HG02798 (cell line): ENCODE results near the gene OR10V1.

Experiments
- ATAC-seq: cut with Tn5 transposase; IDR thresholded peaks from one replicate; pipeline ENCODE4 v1.9.1; 2021; ENCODE audit warnings: mild to moderate bottlenecking; ENCODE audit not compliant: unreplicated experiment, poor library complexity

Gene OR10V1, protein sequence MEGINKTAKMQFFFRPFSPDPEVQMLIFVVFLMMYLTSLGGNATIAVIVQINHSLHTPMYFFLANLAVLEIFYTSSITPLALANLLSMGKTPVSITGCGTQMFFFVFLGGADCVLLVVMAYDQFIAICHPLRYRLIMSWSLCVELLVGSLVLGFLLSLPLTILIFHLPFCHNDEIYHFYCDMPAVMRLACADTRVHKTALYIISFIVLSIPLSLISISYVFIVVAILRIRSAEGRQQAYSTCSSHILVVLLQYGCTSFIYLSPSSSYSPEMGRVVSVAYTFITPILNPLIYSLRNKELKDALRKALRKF

DNA sequence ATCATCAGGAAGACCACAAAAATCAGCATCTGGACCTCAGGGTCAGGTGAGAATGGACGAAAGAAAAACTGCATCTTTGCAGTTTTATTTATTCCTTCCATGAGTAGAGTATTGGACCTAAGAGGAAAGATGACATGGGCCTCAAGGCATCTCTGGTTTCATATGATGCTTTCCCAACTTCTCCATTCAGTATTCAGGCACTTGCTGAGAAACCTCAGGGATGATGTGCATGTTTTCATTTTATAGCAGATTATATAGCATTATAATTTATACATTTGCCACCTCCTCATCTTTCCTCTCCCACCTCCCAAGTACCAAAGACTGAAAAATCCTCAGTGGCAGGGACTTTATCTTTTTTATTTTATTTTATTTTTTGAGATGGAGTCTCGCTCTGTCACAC is at the start of gene OR10V1:
Gene OR10V1 (minus strand): TSS at position 101 of the 400 bp plus-strand sequence. CDS start 0 bp downstream, at position 101.
- ATAC-seq, result no peak

DNA sequence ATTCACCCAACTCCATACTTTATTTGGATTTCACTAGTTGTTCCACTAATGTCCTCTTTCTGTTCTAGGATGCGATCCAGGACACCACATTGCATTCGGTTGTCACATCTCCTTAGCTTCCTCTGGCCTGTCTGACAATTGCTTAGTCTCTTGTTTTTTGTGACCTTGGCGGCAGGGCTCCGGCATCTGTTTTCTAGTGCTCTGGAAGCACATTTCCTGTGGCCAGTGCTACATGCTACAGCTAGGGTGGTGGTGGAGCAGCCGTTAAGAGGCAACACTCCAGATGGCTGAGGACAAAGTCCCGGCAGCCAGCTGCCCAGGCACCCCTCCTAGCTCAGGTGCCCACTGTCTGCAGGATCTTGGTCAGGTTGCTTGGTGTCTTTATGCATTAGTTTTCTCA is 48.3 kb upstream of the OR10V1 start:
- no peak for ATAC-seq

DNA sequence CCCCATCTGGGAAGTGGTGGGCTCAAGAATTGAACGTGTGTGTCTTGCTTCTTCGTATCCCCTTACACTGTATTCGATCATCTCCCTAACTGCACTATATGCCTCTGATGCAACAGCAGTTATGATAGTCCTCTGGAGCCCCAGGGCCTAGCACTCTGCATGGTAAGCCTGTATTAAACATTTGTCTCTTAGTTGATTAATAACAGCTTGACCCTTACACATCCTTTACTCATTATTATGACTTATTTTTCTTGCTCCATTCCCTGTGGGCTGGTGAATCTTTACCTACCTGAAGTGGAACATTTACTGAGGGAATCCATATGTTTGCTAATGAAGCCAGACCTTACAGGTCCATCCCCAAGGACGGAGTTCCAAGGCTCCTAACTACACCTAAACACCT is 47.1 kb upstream of the OR10V1 start:
- no peak for ATAC-seq

DNA sequence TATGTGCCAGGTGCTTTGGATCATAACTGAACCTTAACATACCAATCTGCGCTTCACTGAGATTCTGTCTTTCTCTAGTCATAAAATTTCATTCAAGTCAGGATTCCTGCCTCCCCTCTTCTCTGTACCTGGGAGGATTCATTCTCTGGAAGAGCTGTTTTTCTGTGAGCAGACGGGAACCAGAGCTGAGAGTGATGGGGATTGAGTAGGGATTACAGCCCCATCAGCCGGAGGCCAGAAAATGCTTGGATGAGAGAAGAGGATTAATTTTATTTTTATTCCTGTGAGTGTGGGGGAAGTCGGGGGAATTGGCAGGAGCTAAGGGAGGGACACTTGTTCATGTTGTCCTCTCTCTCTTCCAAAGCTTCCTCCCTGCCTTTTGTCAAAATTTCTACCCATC is 46.3 kb upstream of the OR10V1 start:
- ATAC-seq, result no peak

DNA sequence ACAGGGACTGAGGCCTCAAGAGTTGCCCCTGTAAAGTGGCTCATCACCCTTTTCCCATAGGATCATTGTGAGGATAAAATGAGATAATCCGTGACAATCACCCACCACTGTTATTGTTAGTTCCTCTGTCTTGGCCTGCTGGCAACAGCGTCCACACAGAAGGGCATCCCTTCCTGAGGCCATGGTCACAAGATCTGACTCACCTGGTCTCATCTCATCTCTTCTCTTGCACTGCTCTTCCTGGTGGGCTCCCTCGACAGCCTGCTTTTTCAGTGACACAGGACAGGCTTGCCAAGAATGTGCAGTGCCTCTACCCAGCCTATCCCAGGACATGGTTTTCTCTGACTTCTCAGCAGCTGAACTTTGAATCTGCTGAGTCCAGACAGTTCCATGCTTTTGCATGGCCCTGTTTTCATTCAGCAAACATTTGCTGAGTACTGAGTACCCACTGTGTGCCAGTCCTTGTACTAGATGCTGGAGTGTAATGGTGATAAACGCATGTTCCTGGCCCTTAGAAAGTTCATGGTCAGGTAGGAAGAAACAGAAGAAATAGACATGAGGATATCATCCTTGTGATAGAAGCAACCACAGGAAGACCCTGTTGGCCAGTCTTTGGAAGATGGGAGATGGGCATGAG is 44.9 kb upstream of the OR10V1 start:
- ATAC-seq, result no peak

DNA sequence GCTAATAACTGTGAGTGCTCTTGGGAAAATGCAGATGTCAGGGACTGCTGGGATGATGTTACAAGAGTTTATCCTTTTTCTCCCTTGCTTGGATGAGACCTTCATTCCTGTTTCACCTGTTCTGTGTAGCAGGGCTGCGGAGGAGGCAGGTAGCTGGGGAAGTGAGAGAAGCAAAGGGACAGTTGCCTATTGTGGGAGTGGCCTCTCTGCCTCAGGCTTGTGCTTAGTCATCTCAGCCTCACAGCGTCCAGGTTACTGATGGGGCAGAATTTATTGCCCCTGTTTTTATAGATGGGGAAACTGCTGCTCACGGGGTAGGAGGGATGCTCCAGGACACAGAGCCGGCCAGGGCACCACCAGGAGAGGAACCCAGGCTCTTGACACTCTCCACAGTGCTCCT is 43.2 kb upstream of the OR10V1 start:
- ATAC-seq, result no peak

DNA sequence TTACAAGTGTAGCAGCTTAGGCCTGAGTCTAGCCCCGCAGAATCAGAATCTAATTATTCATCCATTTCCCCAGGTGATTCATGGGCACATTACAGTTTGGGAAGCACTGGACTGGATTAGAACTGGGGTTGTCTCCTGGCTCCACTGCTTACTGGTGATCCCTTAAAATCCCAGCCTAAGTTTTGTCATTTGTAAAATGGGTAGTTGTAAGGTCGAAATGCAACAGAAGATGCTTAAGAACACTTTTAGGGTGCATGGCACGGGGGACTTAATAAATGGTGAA is 42.9 kb upstream of the OR10V1 start:
- no peak for ATAC-seq

DNA sequence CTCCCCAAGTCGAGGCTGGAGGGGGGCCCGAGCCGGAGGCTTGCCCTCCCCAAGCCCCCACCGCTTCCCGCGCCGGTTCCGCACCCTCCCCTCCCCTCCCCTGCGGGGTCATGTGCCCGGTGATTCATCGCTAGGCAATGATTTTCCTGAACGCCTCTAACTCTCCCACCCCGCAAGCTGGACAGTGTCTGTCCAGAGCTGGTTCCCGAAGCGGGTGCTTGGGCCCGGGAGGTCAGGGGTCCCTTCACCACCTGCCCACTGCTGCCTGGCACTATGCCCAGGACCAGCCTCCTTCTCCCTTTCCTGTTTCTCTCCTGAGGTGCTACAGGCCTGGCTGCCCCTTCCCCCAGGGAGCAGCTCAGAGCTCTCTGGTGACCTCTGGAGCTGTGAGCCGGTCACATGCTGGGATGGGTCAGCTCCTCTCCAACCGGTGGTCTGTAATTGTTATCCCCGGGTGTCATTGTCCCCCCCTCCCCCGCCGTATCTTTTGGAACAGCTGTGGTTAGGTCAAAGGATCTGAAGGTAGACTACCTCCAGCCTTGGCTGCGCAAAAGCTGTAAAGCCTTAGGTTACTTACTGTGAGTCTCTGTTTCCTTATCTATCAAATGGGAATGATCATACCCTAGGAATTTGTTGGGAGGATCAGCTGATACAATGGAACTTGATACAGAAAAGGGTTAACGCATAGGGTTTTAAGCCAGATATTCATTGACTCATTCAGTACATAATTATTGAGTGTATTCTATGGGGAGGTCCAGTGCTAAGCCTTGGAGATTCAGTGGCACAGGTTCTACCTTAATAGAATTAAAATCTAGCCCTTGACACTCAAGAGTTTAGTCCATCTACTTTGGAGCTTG is 42.3 kb upstream of the OR10V1 start:
- no peak for ATAC-seq

DNA sequence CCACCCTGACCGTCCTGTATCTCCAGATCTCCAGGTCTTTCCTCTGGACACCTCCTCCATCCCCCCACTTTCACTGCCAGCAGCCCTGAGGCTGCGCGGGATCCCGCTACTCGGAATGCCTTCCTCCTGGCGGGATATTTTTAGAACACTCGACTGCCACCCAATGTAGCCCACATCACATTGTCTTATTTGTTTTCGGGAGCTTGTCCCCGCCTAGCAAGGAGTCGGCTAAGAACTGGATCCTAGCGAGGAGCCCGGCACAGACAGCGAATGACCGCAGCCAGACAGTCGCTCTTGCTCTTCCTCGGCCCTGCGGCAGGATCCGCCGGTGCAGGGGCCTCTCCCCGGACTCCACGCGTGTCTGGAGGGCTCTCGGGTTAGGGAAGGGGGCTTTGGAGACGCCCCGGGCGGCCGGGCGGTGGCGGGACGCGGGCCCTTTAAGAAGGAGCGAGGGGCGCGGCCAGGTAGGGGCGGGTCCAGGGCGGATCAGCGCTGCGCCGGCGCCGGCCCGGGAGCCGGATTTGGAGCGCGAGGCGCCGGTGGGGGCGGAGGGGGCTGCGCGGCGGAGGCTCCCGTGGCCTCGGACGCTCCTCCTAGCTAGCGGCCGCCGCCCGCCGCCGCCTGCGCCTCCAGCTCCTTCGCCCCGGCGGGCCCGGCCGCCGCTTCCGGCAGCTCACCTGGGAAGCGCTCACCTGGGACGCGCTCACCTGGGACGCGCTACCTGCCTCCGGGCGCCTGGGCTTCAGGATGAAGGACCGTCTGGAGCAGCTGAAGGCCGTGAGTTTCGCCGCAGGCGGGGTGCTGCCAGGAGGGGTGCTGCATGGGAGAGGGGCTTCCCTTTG is 41.4 kb upstream of the OR10V1 start, which contains the start of gene STX3:
Gene STX3 (plus strand): TSS at position 518 of the 842 bp plus-strand sequence. CDS start 230 bp downstream, at position 748.
- ATAC-seq, result peak; percentile 80

DNA sequence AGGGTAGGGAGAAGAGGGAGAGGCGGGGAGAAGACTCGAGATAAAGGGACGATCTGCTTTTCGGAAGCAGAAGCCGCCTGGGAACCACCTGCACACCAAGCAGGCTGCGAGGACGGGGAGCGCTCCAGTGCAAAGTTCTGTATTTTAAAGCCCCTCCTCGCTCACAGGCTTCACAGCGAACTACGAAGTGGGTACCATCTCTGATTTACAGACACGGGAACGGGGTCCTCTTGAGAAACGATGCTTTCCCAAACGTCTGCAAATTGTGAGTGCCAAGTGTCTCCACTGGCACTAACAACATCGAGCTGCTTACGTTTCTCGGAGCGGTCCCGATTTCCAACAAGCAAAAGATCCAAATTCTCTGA is 40.8 kb upstream of the OR10V1 start:
- ATAC-seq, result peak; percentile 19

DNA sequence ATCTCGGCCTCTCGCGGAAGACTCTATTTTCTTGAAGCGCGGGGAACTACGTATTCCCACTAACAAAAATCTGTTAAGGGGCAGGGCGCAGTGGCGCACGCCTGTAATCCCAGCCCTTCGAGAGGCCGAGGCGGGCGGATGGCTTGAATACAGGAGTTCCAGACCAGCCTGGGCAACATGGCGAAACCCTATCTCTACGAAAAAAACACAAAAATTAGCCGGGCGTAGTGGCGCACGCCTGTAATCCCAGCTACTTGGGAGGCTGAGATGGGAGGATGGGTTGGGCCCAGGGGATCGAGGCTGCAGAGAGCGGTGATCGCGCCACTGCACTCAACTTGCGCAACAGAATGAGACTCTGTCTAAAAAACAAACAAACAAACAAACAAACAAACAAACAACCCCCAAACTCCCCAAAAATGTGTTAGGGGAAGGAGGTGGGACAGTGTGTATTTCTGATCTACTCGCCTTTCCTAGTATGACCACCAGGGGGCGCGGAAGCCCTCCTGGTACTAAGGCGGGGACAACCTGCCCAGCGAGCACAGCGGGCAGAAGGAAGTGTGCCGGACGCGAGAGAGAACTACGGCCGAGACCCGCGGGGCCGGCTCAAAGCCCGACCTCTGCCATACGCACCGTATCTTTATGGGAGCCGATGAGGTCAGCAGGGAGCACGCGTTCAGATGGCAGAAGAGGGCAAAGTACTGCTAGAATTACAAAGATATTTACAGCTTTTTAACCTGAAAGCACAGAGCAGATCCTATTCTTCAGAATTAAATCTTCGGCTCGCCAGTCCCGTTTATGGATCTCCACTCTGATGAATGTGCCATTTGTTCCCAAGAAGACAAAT is 40.2 kb upstream of the OR10V1 start:
- ATAC-seq, result peak; percentile 83

DNA sequence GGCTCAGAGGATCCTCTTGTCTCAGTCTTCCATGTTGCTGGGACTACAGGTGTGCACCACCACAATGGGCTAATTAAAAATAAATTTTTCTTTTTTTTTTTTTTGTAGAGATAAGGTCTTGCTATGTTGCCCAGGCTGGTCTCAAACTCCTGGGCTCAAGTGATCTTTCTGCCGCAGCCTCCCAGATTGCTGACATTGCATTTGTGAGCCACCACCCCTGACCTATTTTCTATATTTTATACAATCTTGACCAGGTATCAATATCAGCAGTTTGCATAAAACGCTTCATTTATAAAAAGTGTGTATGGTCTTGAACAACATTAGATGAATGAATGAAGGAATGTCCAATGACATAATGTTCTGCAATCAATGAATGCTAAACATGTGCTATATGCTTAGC is 32.5 kb upstream of the OR10V1 start:
- ATAC-seq, result no peak

DNA sequence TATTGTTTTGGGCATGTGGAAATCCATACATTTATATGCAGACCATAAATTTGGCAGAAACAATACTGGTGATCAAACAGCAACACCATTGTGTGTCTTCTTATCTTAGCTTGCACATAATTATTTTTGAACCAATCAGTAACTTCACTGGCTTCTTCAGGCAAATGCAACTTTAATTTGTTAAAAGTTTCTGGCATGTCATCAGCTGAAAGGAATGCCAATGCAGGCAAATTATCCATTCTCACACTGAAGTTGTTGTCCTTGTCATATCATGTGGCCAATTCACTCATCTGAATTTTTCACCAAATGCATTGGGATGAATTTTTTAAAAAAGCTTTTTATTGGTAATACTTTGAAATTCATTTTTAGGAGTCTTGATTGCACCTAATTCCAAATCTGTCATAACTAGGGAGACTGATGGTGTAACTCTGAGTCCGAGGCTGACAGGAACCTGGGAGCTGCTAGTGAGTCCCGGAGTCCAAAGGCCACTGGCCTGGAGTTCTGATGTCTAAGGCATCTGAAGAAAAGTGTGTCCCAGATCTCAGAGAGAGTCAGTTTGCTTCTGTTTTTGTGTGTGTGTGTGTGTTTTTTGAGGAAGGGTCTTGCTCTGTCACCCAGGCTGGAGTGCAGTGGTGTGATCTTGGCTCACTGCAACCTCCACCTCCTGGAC is 17.4 kb upstream of the OR10V1 start:
- ATAC-seq, result no peak

DNA sequence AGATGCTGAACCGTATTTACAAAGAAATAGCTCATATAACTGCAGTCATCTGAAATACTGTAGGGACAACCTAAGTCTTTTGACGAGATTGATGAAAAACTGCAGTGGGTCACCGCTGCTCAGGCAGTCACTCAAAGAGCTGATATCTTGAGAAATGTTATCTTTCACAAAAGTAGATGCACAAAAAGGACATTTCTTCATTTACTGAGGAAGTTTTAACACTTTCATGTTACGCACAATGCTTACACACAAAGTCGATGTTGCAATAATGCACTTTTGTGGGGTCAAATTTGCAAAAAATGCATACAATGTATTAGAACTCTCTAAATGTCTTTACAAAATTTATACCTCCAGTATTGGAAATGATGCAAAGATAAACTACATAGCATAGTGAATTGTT is 16.2 kb upstream of the OR10V1 start:
- no peak for ATAC-seq

DNA sequence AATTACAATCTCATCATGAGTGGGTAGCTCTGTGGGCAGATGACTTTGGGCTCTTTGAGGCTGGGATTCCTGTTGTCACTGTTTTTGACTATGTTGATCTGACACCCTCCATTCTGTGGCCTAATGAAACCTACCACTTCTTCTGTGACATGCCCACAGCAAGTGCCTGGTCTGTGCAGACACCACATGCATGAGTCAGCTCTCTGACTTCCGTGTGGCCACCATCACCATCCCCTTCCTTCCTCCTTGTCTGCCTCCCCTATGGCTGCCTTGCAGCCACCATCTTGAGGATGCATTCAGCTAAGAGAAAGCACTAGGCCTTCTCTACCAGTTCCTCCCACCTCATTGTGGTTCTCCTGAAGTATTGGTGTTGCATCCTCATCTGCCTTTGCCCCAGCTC is 15.3 kb upstream of the OR10V1 start:
- no peak for ATAC-seq

DNA sequence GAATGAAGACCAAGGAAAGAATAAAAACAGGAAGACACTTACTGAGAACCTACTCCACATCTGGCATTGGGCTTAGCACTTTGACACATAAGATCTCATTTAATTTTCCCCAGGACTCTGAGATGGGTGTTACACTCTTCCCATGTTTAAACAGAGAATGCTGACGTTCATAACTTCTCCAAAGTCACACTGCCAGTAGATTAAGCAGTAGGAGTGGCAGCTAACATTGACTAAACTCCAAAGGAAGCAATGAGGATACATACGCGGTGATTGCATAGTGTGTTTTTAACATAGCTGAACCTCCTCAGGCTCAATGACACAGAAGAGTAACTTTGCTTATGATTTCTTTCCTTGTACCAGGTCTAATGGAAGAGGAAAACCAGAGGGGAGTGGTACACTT is 14.5 kb upstream of the OR10V1 start:
- ATAC-seq, result no peak

DNA sequence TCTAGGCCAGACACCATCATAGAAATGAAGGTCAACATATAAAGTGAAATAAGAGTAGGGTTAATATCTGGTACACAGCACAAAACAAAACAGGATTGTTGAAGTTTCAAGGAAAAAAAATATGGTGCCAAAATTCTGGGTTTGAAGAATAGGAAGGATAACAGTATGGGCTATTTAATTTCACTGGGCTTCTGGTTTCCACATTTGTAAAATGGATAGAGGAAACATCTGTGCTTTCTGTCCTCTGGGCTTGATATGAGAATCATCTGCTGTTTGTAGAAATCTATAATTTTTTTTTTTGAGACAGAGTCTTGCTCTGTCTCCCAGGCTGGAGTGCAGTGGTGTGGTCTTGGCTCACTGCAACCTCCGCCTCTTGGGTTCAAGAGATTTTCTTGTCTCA is 13.8 kb upstream of the OR10V1 start:
- no peak for ATAC-seq

DNA sequence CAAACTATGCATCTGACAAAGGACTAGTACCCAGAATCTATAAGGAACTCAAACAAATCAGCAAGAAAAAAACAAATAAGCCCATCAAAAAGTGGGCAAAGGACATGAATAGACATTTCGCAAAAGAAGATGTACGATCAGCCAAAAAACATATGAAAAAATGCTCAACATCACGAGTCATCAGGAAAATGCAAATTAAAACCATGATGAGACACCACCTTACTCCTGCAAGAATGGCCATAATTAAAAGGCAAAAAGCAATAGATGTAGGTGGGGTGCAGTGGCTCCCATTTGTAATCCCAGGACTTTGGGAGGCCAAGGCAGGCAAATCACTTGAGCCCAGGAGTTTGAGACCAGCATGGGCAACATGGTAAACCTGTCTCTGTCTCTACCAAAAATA is 10.4 kb upstream of the OR10V1 start:
- ATAC-seq, result no peak

DNA sequence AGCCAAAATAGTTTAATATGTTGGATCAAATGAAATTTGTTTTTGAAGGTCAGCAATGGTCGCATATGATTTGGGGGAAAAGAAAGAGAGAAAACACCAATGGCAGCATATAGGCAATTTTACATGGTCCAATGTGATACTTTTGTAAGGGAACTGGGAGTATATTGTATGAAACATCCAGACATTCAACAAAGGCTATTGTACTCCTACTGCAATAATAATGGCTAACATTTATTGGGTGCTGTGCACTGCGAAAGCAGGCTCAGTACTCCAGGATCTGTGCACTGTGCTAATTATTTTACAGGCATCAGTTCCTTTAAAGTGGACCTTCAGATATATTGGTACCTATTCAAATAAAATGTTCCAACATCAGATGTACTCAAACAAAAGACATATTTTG is 5.9 kb upstream of the OR10V1 start:
- ATAC-seq, result no peak
